Esophagus squamous epithelium (tissue), 5 donors: Measurements from ENCODE around the gene PGAM5. TPM values are rescaled to one million over a fixed set of nuclear protein-coding genes. Genes with fewer than 3 reads are reported as not detected.

Experiments
- DNase-seq: peaks from one replicate; lab custom pipeline; 2025; lab: John Stamatoyannopoulos, UW
- H3K27ac ChIP-seq, 4 donors: fragments of 200-600 bp; sonication (generic); one replicate each; pipeline ENCODE4 v1.5.1; 2016 to 2019; ENCODE audit warnings: mild to moderate bottlenecking in 1 of 4
- H3K27me3 ChIP-seq, 4 donors: fragments of 200-600 bp; sonication (generic); 1 replicate in 3 of 4; 2 replicates in 1 of 4; pipeline versions ENCODE4 v1.5.1 to v1.6.0; 2017 to 2021; ENCODE audit warnings: antibody characterized with exemption in 1 of 4
- H3K36me3 ChIP-seq, 3 donors: fragments of 200-600 bp; sonication (generic); one replicate each; pipeline ENCODE4 v1.5.1; 2016 to 2019
- H3K4me1 ChIP-seq, 3 donors: fragments of 200-600 bp; sonication (generic); one replicate each; pipeline ENCODE4 v1.5.1; 2017 to 2019
- H3K4me3 ChIP-seq, 4 donors: fragments of 200-600 bp; sonication (generic); 1 replicate in 3 of 4; 2 replicates in 1 of 4; pipeline ENCODE4 v1.5.1; 2016 to 2019; ENCODE audit warnings: mild to moderate bottlenecking in 2 of 4, moderate library complexity in 1 of 4
- H3K9me3 ChIP-seq, 3 donors: fragments of 200-600 bp; sonication (generic); one replicate each; pipeline ENCODE4 v1.5.1; 2016 to 2019
- POLR2A ChIP-seq, 4 donors: fragments of 450-650 bp; IDR thresholded peaks; one replicate each; pipeline ENCODE4 v1.6.1; 2017; ENCODE audit warnings: antibody characterized with exemption in 4 of 4, mild to moderate bottlenecking in 4 of 4, moderate library complexity in 3 of 4
- WGBS, 2 donors: methylation state at CpG; one replicate each; pipeline ENCODE4 v1.1.5; 2018; 5-methylcytosine and 5-hydroxymethylcytosine counted together
- intact Hi-C: fragments of 100-400 bp; cut with DNase I; formaldehyde crosslinking; loops from one replicate; pipeline ENCODE4 v1.15.0; 2022
- total RNA-seq, 4 donors: library from RNA; depleted of rRNA; stranded (reverse); fragments of >200 nt; gene quantifications; one replicate each; pipeline ENCODE4 v1.1.0, GENCODE V29; 2016
- TF ChIP-seq, protein P1 (sequence below), 6 experiments: fragments of 450-650 bp in 4 of 6; fragments of 200-600 bp in 2 of 6; sonication (generic) in 2 of 6; IDR thresholded peaks; one replicate each; pipeline ENCODE4 v1.5.1; 2016 to 2019; ENCODE audit warnings: antibody characterized with exemption in 6 of 6, mild to moderate bottlenecking in 4 of 6, moderate library complexity in 4 of 6
- donor health status: DM: yes; HTN: yes; CAD: no.

The PGAM5 gene
- total RNA-seq, 4 donors from 2014 or later, result 33.9 to 71.0 (median 39.9) TPM

DNA sequence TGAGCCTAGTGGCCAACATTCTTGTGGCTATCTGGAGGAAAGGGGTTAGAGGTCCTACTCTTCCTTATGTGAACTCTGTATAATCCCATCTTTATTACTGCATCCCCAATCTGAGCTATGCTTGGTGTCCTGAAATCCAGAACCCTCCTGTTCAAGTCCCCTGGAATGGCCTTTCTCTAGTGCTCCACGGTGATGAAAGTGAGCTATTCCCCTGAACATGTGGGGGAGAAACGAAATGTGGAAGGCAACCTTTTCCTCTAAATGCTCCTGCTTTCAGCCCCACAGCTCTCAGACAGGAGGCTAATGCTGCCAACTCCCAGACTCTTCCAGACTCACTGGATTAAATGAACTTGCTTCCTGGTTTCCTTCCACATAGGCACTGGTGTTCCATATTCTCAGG lies 2.5 kb upstream of the PGAM5 start:
- H3K4me3 ChIP-seq, result no peak overlapping the region
- intact Hi-C loops, result no loop called here
- no peaks in the 10 kb centered on the region for H3K27me3 ChIP-seq
- no peak for DNase-seq
- 83 to 92% methylated on average over 1 to 2 of the region's 2 CpGs for WGBS, 2 donors
- H3K27ac ChIP-seq, result no peak overlapping the region
- no peaks in the 10 kb centered on the region for H3K9me3 ChIP-seq
- peaks cover 0 to 22% (median 0%) of the 10 kb centered on the region in 3 donors for H3K36me3 ChIP-seq
- TF ChIP-seq POLR2A (IDR thresholded peaks at IDR 0.05), result no peak
- TF ChIP-seq, protein P1, sequence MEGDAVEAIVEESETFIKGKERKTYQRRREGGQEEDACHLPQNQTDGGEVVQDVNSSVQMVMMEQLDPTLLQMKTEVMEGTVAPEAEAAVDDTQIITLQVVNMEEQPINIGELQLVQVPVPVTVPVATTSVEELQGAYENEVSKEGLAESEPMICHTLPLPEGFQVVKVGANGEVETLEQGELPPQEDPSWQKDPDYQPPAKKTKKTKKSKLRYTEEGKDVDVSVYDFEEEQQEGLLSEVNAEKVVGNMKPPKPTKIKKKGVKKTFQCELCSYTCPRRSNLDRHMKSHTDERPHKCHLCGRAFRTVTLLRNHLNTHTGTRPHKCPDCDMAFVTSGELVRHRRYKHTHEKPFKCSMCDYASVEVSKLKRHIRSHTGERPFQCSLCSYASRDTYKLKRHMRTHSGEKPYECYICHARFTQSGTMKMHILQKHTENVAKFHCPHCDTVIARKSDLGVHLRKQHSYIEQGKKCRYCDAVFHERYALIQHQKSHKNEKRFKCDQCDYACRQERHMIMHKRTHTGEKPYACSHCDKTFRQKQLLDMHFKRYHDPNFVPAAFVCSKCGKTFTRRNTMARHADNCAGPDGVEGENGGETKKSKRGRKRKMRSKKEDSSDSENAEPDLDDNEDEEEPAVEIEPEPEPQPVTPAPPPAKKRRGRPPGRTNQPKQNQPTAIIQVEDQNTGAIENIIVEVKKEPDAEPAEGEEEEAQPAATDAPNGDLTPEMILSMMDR (IDR thresholded peaks at IDR 0.05), result no peak
- H3K4me1 ChIP-seq, result peaks cover 13 to 34% (median 15%) of the 10 kb centered on the region in 3 donors

DNA sequence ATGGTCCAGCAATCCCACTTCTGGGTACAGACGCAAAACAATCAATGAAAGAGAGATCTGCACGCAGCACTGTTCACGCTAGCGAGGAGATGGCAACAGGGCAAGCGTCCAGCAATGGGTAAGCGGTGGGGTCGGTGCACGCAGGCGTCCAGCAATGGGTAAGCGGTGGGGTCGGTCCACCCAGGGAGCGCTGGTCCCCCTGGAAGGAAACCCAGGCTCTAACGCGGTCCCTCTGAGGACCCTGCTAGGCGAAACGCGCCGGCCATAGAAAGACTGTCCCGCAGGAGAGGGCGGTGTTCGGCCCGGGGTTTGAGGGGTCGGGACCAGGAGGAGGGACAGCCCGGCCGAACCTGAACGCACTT lies 618 bp upstream of the PGAM5 start:
- Histone ChIP-seq H3K4me1 (peaks cover 13 to 43% (median 21%) of the 10 kb centered on the region in 3 donors), H3K4me3 (peak overlapping the region; percentile 56 to 97 (median 90)), H3K27ac (peak overlapping the region; percentile 80 to 88 (median 86)), H3K27me3 (no peaks in the 10 kb centered on the region), H3K36me3 (peaks cover 0 to 11% (median 0%) of the 10 kb centered on the region in 3 donors), H3K9me3 (no peaks in the 10 kb centered on the region)
- TF ChIP-seq POLR2A (IDR thresholded peaks at IDR 0.05), result no peak
- TF ChIP-seq, protein P1 (IDR thresholded peaks at IDR 0.05), result no peak
- no peak for DNase-seq
- intact Hi-C loops, result no loop called here
- WGBS, 2 donors, result 0 to 9% methylated on average over 2 to 14 of the region's 26 CpGs

DNA sequence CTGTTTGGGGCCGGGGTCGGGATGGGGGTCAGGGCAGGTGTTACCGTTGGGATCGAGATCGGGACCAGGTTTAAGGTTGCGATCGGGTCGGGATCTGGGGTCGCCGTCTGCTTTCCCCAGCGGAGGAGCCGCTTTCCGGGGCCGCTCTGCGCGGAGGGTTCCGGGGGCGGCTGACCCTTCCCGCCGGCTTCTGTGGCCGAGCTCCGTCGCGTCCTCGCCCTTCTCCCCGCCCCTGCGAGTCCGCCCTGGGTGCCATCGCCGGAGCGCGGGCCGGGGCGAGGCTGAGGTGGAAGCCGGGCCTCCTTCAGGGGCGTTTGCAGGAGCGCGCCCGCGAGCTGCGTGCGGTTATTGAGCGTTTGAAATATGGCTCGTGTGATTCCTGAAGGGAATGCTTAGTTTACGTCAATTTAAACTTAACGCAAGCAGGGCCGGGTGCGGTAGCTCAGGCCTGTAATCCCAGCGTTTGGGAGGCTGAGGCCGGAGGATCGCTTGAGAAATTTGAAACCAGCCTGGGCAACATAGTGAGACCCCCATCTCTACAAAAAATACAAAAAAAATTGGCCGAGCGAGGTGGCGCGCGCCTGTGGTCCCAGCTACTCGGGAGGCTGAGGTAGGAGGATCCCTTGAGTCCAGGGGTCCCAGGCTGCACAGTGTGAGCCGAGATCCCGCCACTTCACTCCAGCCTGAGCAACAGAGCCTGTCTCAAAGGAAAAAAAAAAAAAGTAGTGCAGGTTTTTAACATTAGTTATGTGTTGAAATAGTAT lies 620 bp downstream of the PGAM5 start:
- no peak for DNase-seq
- Histone ChIP-seq H3K27me3 (no peaks in the 10 kb centered on the region), H3K27ac (peak overlapping the region; percentile 76 to 88 (median 83)), H3K4me3 (peak overlapping the region; percentile 56 to 97 (median 90)), H3K9me3 (no peaks in the 10 kb centered on the region), H3K36me3 (peaks cover 0 to 23% (median 6%) of the 10 kb centered on the region in 3 donors), H3K4me1 (peaks cover 13 to 43% (median 21%) of the 10 kb centered on the region in 3 donors)
- TF ChIP-seq POLR2A (IDR thresholded peaks at IDR 0.05), result no peak
- TF ChIP-seq, protein P1 (IDR thresholded peaks at IDR 0.05), result no peak
- intact Hi-C loops, result no loop called here
- 32 to 36% methylated on average over 14 to 15 of the region's 59 CpGs for WGBS, 2 donors

DNA sequence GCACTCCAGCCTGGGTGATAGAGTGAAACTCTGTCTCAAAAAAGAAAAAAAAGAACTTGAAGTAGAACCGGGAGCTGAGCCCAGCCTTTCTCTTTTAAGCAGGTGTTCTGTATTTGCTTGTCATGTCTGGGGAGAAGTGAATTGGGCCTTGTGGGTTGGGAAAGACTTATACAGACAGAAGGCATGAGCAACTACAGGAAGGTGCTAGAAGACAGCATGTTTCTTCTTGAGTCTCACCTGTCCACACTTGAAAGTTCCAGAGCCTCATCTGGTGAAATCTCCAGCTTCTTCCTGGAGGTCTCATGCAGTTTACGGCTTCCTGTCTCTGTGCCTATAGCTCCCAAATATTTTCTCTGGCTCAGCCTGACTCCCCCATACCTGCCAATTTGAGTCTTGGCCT lies 2.5 kb downstream of the PGAM5 start:
- DNase-seq, result no peak
- Histone ChIP-seq H3K36me3 (peaks cover 0 to 37% (median 17%) of the 10 kb centered on the region in 3 donors), H3K27me3 (no peaks in the 10 kb centered on the region), H3K4me3 (peak overlapping the region in 1 of 4 donors; percentile 13), H3K9me3 (no peaks in the 10 kb centered on the region), H3K27ac (peak overlapping the region in 3 of 4 donors; percentile 52 to 67 (median 66)), H3K4me1 (peaks cover 13 to 43% (median 21%) of the 10 kb centered on the region in 3 donors)
- TF ChIP-seq, protein P1 (IDR thresholded peaks at IDR 0.05), result no peak
- no peak for TF ChIP-seq POLR2A (IDR thresholded peaks at IDR 0.05)
- 51 to 60% methylated on average over 2 of the region's 2 CpGs for whole genome bisulfite sequencing, 2 donors
- intact Hi-C loops, result no loop called here

DNA sequence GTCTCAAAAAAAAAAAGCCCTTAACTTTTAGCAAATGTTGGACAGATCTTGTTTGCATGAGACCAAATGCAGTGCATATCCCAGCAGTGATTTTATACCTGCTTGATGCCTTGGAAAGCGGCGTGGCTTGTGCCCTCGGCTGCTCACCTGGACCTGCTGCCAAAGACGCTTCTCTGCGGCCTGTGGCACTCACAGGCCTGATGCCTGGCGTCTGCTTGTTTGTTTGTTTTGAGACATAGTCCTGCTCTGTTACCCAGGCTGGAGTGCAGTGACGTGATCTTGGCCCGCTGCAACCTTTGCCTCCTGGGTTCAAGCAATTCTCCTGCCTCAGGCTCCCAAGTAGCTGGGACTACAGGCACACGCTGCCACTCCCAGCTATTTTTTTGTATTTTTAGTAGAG lies 5.2 kb downstream of the PGAM5 start:
- intact Hi-C loops, result no loop called here

More for the DNA sequence above, 5.2 kb downstream of the PGAM5 start:
- Histone ChIP-seq H3K27me3 (no peaks in the 10 kb centered on the region), H3K4me1 (peaks cover 6 to 30% (median 17%) of the 10 kb centered on the region in 3 donors), H3K4me3 (no peak overlapping the region), H3K9me3 (no peaks in the 10 kb centered on the region), H3K27ac (no peak overlapping the region), H3K36me3 (peaks cover 14 to 64% (median 36%) of the 10 kb centered on the region in 3 donors)
- TF ChIP-seq POLR2A (IDR thresholded peaks at IDR 0.05), result no peak
- TF ChIP-seq, protein P1 (IDR thresholded peaks at IDR 0.05), result no peak
- 91 to 94% methylated on average over 9 of the region's 9 CpGs for WGBS, 2 donors
- no peak for DNase-seq
